IMR-90 (cell line): ENCODE data around the gene PEX14. TPM values are rescaled to one million over a fixed set of nuclear protein-coding genes. Genes with fewer than 3 reads are reported as not detected.
A peak's percentile ranks its signal among the peaks of the same experiment; 100 is the strongest.

Experiments
- ATAC-seq: fragments of 200-7000 bp; cut with Tn5 transposase; 2 replicates; pipeline ENCODE4 v1.9.1; 2020; ENCODE audit warnings: low read depth, mild to moderate bottlenecking, moderate library complexity
- BruUV-seq: library from RNA; stranded (reverse); fragments of 400-500 nt; replicated peaks from 2 replicates; lab custom pipeline; 2021; lab: Mats Ljungman, UMichigan
- CTCF ChIA-PET: fragments of 300-600 bp; formaldehyde crosslinking; extraction: SDS; loops from one replicate; lab custom pipeline; 2021; ENCODE audit warnings: antibody characterized with exemption; lab: Yijun Ruan, JAX
- POLR2A ChIA-PET: fragments of 300-600 bp; sonication (Branson Sonifier 250); formaldehyde crosslinking; loops from one replicate; lab custom pipeline; 2022; ENCODE audit warnings: antibody characterized with exemption; ENCODE audit not compliant: unreplicated experiment; lab: Charles Lee
- DNase-seq: peaks from one replicate; pipeline ENCODE4 v3.0.0; 2013
- H2AFZ ChIP-seq: replicated peaks from 2 replicates; pipeline ENCODE3; 2013; ENCODE audit warnings: low read length, mild to moderate bottlenecking; ENCODE audit not compliant: poor library complexity
- H2AK5ac ChIP-seq: 2 replicates; pipeline ENCODE4 v1.6.1; 2013; ENCODE audit warnings: low read depth, low read length, inconsistent platforms
- H2AK9ac ChIP-seq: replicated peaks from 2 replicates; pipeline ENCODE3; 2013; ENCODE audit warnings: mild to moderate bottlenecking, low read depth, low read length, moderate library complexity; ENCODE audit not compliant: poor library complexity
- H2BK120ac ChIP-seq: 2 replicates; pipeline ENCODE4 v1.6.1; 2013; ENCODE audit warnings: low read depth, low read length, inconsistent platforms
- H2BK15ac ChIP-seq: 3 replicates; pipeline ENCODE4 v1.6.1; 2013; ENCODE audit warnings: low read depth, low read length, inconsistent platforms
- H2BK20ac ChIP-seq: 2 replicates; pipeline ENCODE4 v1.6.1; 2013; ENCODE audit warnings: low read depth, mild to moderate bottlenecking, inconsistent platforms, low read length, moderate library complexity
- H2BK5ac ChIP-seq: 2 replicates; pipeline ENCODE4 v1.6.1; 2013; ENCODE audit warnings: mild to moderate bottlenecking, low read depth, low read length, inconsistent platforms; ENCODE audit not compliant: poor library complexity, severe bottlenecking
- H3K14ac ChIP-seq: replicated peaks from 2 replicates; pipeline ENCODE4 v1.6.1; 2013; ENCODE audit warnings: low read depth, low read length, inconsistent platforms
- H3K18ac ChIP-seq: 2 replicates; pipeline ENCODE4 v1.6.1; 2013; ENCODE audit warnings: low read depth, low read length, control low read depth
- H3K23ac ChIP-seq: 2 replicates; pipeline ENCODE4 v1.6.1; 2013; ENCODE audit warnings: low read depth, low read length, inconsistent platforms
- H3K27ac ChIP-seq: 2 replicates; pipeline ENCODE4 v1.5.1; 2013; ENCODE audit warnings: mild to moderate bottlenecking, control low read depth, low read length; ENCODE audit not compliant: insufficient read depth
- H3K27me3 ChIP-seq: 2 replicates; pipeline ENCODE4 v1.6.1; 2013; ENCODE audit warnings: low read length; ENCODE audit not compliant: control insufficient read depth, insufficient read depth
- H3K36me3 ChIP-seq: 2 replicates; pipeline ENCODE4 v1.6.1; 2013; ENCODE audit warnings: low read length, mixed read lengths; ENCODE audit not compliant: control insufficient read depth, insufficient read depth
- H3K4ac ChIP-seq: 2 replicates; pipeline ENCODE4 v1.6.1; 2013; ENCODE audit warnings: low read depth, low read length, inconsistent platforms
- H3K4me1 ChIP-seq: 2 replicates; pipeline ENCODE4 v1.6.1; 2013; ENCODE audit warnings: low read length, mixed read lengths; ENCODE audit not compliant: control insufficient read depth, insufficient read depth
- H3K4me2 ChIP-seq: 2 replicates; pipeline ENCODE4 v1.6.1; 2013; ENCODE audit warnings: low read depth, mild to moderate bottlenecking, control low read depth, low read length, moderate library complexity
- H3K4me3 ChIP-seq: 2 replicates; pipeline ENCODE4 v1.5.1; 2013; ENCODE audit warnings: low read depth, mild to moderate bottlenecking, control low read depth, low read length, moderate library complexity; ENCODE audit not compliant: insufficient read depth
- H3K56ac ChIP-seq: 2 replicates; pipeline ENCODE4 v1.6.1; 2013; ENCODE audit warnings: low read length, inconsistent platforms; ENCODE audit not compliant: insufficient read depth; ENCODE audit errors: extremely low read depth
- H3K79me1 ChIP-seq, 2 experiments: 2 replicates each; pipeline ENCODE4 v1.6.1; 2013; ENCODE audit warnings: low read length in 2 of 2, inconsistent platforms in 1 of 2, low read depth in 1 of 2
- H3K9ac ChIP-seq: 2 replicates; pipeline ENCODE4 v1.6.1; 2013; ENCODE audit warnings: low read depth, low read length, control low read depth
- H3K9me1 ChIP-seq: 2 replicates; pipeline ENCODE4 v1.6.1; 2013; ENCODE audit warnings: low read length, inconsistent platforms; ENCODE audit not compliant: insufficient read depth
- H3K9me3 ChIP-seq: 2 replicates; pipeline ENCODE4 v1.6.1; 2013; ENCODE audit warnings: low read length; ENCODE audit not compliant: control insufficient read depth, insufficient read depth
- H4K20me1 ChIP-seq: 2 replicates; pipeline ENCODE4 v1.6.1; 2013; ENCODE audit warnings: low read length, inconsistent platforms; ENCODE audit not compliant: insufficient read depth
- H4K5ac ChIP-seq: 2 replicates; pipeline ENCODE4 v1.6.1; 2013; ENCODE audit warnings: mild to moderate bottlenecking, low read depth, low read length, control low read depth
- H4K8ac ChIP-seq, 2 experiments: 2 replicates each; pipeline ENCODE4 v1.6.1; 2013; ENCODE audit warnings: low read depth in 2 of 2, low read length in 2 of 2, control low read depth in 1 of 2, inconsistent platforms in 1 of 2
- H4K91ac ChIP-seq: 2 replicates; pipeline ENCODE4 v1.6.1; 2013; ENCODE audit warnings: low read depth, low read length, inconsistent platforms; ENCODE audit not compliant: insufficient read depth
- CEBPB ChIP-seq: IDR thresholded peaks from 2 replicates; pipeline ENCODE4 v1.6.1; 2012; ENCODE audit warnings: low read depth, low read length, improper control_type of control experiment
- FOS ChIP-seq: fragments of 150-350 bp; IDR thresholded peaks from 2 replicates; pipeline ENCODE4 v1.6.1; 2016; ENCODE audit warnings: low read depth, low read length
- MAFK ChIP-seq: IDR thresholded peaks from 2 replicates; pipeline ENCODE4 v1.6.1; 2012; ENCODE audit warnings: low read depth, low read length, improper control_type of control experiment
- MAZ ChIP-seq: IDR thresholded peaks from 2 replicates; pipeline ENCODE4 v1.6.1; 2012; ENCODE audit warnings: low read depth, mild to moderate bottlenecking, low read length, improper control_type of control experiment, moderate library complexity, borderline replicate concordance
- MXI1 ChIP-seq: IDR thresholded peaks from 2 replicates; pipeline ENCODE4 v1.6.1; 2012; ENCODE audit warnings: low read depth, mild to moderate bottlenecking, low read length, moderate library complexity, borderline replicate concordance
- NFE2L2 ChIP-seq: fragments of 150-350 bp; IDR thresholded peaks from 2 replicates; pipeline ENCODE4 v1.6.1; 2016; ENCODE audit warnings: low read depth, mild to moderate bottlenecking, low read length
- POLR2A ChIP-seq: IDR thresholded peaks from 2 replicates; pipeline ENCODE4 v1.6.1; 2012; ENCODE audit warnings: mild to moderate bottlenecking, low read depth, low read length
- RAD21 ChIP-seq: IDR thresholded peaks from 2 replicates; pipeline ENCODE4 v1.6.1; 2012; ENCODE audit warnings: low read length, improper control_type of control experiment
- RFX5 ChIP-seq: IDR thresholded peaks from 2 replicates; pipeline ENCODE4 v1.8.0; 2012; ENCODE audit warnings: low read depth, mild to moderate bottlenecking, low read length, moderate library complexity
- SMC3 ChIP-seq: fragments of 150-350 bp; IDR thresholded peaks from 2 replicates; pipeline ENCODE4 v1.6.1; 2016; ENCODE audit warnings: low read depth, mild to moderate bottlenecking, antibody characterized with exemption, low read length, moderate library complexity
- WGBS, 2 experiments: methylation state at CpG; one replicate each; pipeline versions ENCODE4 v1.1.5 to v1.1.7; 2013; ENCODE audit warnings: missing lambda C conversion rate in 2 of 2; ENCODE audit not compliant: insufficient read length in 1 of 2; ENCODE audit errors: extremely low coverage in 2 of 2; 5-methylcytosine and 5-hydroxymethylcytosine counted together
- dilution Hi-C: fragments of 300-500 bp; cut with HindIII; formaldehyde crosslinking; loops from one replicate; pipeline ENCODE4 v1.14.3; 2018; ENCODE audit warnings: low sequenced_read_pairs; ENCODE audit not compliant: unreplicated experiment
- in situ Hi-C: fragments of 300-500 bp; cut with MboI; formaldehyde crosslinking; loops from 3 replicates; pipeline ENCODE4 v1.14.3; 2019; ENCODE audit warnings: low sequenced_read_pairs, inconsistent platforms, mixed read lengths
- intact Hi-C: fragments of 100-400 bp; cut with micrococcal nuclease; formaldehyde crosslinking; loops from 2 replicates; pipeline ENCODE4 v1.10.0; 2022
- polyA plus RNA-seq, 3 experiments: library from polyadenylated mRNA; depleted of rRNA; stranded (reverse); fragments of >200 nt; gene quantifications; 2 replicates each; pipeline ENCODE4 v1.2.3, GENCODE V29; 2012; ENCODE audit warnings: low replicate concordance in 1 of 3
- total RNA-seq: library from RNA; depleted of rRNA; stranded (reverse); fragments of >200 nt; gene quantifications from 2 replicates; pipeline ENCODE4 v1.2.3, GENCODE V29; 2012
- TF ChIP-seq, protein P1 (sequence below): fragments of 150-350 bp; IDR thresholded peaks from 2 replicates; pipeline ENCODE4 v1.6.1; 2016; ENCODE audit warnings: low read depth, mild to moderate bottlenecking, low read length, moderate library complexity, borderline replicate concordance
- TF ChIP-seq, protein P2 (sequence below): conservative IDR thresholded peaks from 2 replicates; pipeline ENCODE4 v1.5.1; 2012; ENCODE audit warnings: mild to moderate bottlenecking, low read depth, low read length, improper control_type of control experiment

Gene PEX14
- total and polyA plus RNA-seq, 2 of the 4 experiments (the other 2 are of a cell fraction), result 9.5 to 22.5 TPM

DNA sequence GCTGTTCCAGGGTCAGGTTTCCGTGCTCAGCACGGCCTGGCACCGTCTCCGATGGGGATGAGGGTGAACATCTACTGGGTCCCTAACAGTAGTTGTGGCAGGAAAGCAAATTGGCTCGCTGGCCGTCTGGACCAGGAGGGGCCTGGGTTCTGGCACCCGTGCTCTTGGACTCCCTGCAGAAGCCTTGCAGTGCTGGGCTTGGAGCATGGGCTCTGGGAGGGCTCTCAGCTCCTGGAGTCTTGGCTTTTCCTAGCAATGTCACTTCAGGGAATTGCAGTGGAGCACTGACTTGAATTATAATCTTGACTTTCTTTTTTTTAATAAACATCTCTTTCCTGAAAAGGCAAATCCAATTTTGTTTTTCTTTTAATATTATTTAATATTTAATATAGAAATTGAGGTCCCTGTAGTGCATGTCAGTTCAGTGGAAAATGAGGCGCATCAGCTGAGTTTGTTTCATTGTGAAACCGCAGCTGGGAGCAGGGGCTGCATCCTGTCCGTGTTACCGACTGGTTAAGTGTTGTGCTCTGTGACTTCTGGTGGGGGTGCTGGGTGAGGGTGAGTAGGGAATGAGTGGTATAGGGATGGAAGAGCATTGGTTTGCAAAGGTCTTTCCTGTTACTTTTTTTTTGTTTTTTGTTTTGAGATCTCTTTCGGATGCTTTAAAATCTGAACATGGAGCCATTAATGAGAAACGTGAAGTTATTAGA, 64.1 kb downstream of the PEX14 start:
- Histone ChIP-seq H3K18ac (no peak overlapping the region), H3K4me3 (no peak overlapping the region), H3K27ac (no peak overlapping the region), H2AK9ac (no peak overlapping the region), H4K91ac (no peak overlapping the region), H3K79me1 (peaks cover 19 to 24% of the 10 kb centered on the region in 2 experiments), H2AFZ (no peak overlapping the region), H4K5ac (no peak overlapping the region), H2AK5ac (no peak overlapping the region), H2BK20ac (no peak overlapping the region), H3K36me3 (peaks cover 12% of the 10 kb centered on the region), H3K4ac (no peak overlapping the region), H3K23ac (no peak overlapping the region), H4K8ac (no peak overlapping the region), H3K9me3 (no peaks in the 10 kb centered on the region), H3K27me3 (no peaks in the 10 kb centered on the region), H2BK15ac (no peak overlapping the region), H2BK5ac (no peak overlapping the region), H3K9ac (no peak overlapping the region), H3K56ac (no peak overlapping the region), H3K4me1 (peaks cover 8% of the 10 kb centered on the region), H3K9me1 (no peaks in the 10 kb centered on the region; the same call in 1 of the 2 replicates), H2BK120ac (no peak overlapping the region), H3K14ac (no peak overlapping the region), H4K20me1 (no peaks in the 10 kb centered on the region), H3K4me2 (peak overlapping the region; percentile 35; the same call in 1 of the 2 replicates)
- no TSS peak for BruUV-seq
- dilution Hi-C loops, result no loop called here
- intact Hi-C loops, result loop anchor here (10.0 kb wide), 1 partner anchor 256 kb away; the partner anchor contains the start of gene CASZ1
- peak; percentile 28 for DNase-seq
- in situ Hi-C loops, result no loop called here
- CTCF ChIA-PET, result interaction anchor here (0.6 to 1.2 kb wide), 2 partner anchors 9 to 23 kb away, joined by 3 to 4 read pairs; no protein-coding TSS in a partner anchor
- no peak; the same call in 1 of the 2 replicates for ATAC-seq
- WGBS, 2 experiments, result 65% methylated on average over 5 of the region's 13 CpGs; no CpG with 5 or more reads in 1 of the 2 experiments
- POLR2A ChIA-PET, result no interaction called here
- no peak for TF ChIP-seq RAD21
- TF ChIP-seq, protein P1, sequence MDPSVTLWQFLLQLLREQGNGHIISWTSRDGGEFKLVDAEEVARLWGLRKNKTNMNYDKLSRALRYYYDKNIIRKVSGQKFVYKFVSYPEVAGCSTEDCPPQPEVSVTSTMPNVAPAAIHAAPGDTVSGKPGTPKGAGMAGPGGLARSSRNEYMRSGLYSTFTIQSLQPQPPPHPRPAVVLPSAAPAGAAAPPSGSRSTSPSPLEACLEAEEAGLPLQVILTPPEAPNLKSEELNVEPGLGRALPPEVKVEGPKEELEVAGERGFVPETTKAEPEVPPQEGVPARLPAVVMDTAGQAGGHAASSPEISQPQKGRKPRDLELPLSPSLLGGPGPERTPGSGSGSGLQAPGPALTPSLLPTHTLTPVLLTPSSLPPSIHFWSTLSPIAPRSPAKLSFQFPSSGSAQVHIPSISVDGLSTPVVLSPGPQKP, result no peak
- no peak for TF ChIP-seq FOS
- TF ChIP-seq SMC3, result no peak
- no peak for TF ChIP-seq MXI1
- TF ChIP-seq, protein P2, sequence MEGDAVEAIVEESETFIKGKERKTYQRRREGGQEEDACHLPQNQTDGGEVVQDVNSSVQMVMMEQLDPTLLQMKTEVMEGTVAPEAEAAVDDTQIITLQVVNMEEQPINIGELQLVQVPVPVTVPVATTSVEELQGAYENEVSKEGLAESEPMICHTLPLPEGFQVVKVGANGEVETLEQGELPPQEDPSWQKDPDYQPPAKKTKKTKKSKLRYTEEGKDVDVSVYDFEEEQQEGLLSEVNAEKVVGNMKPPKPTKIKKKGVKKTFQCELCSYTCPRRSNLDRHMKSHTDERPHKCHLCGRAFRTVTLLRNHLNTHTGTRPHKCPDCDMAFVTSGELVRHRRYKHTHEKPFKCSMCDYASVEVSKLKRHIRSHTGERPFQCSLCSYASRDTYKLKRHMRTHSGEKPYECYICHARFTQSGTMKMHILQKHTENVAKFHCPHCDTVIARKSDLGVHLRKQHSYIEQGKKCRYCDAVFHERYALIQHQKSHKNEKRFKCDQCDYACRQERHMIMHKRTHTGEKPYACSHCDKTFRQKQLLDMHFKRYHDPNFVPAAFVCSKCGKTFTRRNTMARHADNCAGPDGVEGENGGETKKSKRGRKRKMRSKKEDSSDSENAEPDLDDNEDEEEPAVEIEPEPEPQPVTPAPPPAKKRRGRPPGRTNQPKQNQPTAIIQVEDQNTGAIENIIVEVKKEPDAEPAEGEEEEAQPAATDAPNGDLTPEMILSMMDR, result no peak
- TF ChIP-seq RFX5, result no peak
- TF ChIP-seq NFE2L2, result no peak
- no peak for TF ChIP-seq CEBPB
- TF ChIP-seq MAFK, result no peak
- TF ChIP-seq POLR2A, result no peak
- TF ChIP-seq MAZ, result no peak
